DOHH2 (cell line): ENCODE measurements around the gene NPL.

Experiments used
- H3F3A ChIP-seq: fragments of 200-600 bp; sonication (generic), shearing (Covaris generic); 2 replicates; pipeline ENCODE4 v1.6.0; 2016; ENCODE audit warnings: antibody characterized with exemption, mild to moderate bottlenecking; ENCODE audit not compliant: control insufficient read depth, insufficient read depth
- H3K27ac ChIP-seq: fragments of 200-600 bp; sonication (generic); 2 replicates; pipeline ENCODE4 v1.5.1; 2014; ENCODE audit warnings: low read depth, mild to moderate bottlenecking, low read length, moderate library complexity
- H3K27me3 ChIP-seq: fragments of 200-600 bp; sonication (generic); 2 replicates; pipeline ENCODE4 v1.6.1; 2014; ENCODE audit warnings: mild to moderate bottlenecking, low read length, mixed read lengths; ENCODE audit not compliant: control insufficient read depth
- H3K36me3 ChIP-seq: fragments of 200-600 bp; sonication (generic); 2 replicates; pipeline ENCODE4 v1.6.1; 2014; ENCODE audit warnings: mild to moderate bottlenecking, low read length, moderate library complexity, mixed read lengths; ENCODE audit not compliant: control insufficient read depth
- H3K4me1 ChIP-seq: fragments of 200-600 bp; sonication (generic); 2 replicates; pipeline ENCODE4 v1.6.1; 2014; ENCODE audit warnings: mild to moderate bottlenecking, low read length, mixed read lengths; ENCODE audit not compliant: control insufficient read depth
- H3K4me2 ChIP-seq: fragments of 200-600 bp; sonication (generic); 2 replicates; pipeline ENCODE4 v1.6.0; 2014; ENCODE audit warnings: mild to moderate bottlenecking, low read length, moderate library complexity
- H3K4me3 ChIP-seq: fragments of 200-600 bp; sonication (generic); 2 replicates; pipeline ENCODE4 v1.5.1; 2014; ENCODE audit warnings: mild to moderate bottlenecking, low read length, mixed read lengths
- H3K79me2 ChIP-seq: fragments of 200-600 bp; sonication (generic); 2 replicates; pipeline ENCODE4 v1.6.1; 2014; ENCODE audit warnings: mild to moderate bottlenecking, low read length, mixed read lengths; ENCODE audit not compliant: control insufficient read depth
- H3K9me2 ChIP-seq: fragments of 200-600 bp; sonication (generic); replicated peaks from 2 replicates; pipeline ENCODE4 v1.6.1; 2014; ENCODE audit warnings: mild to moderate bottlenecking, low read length, mixed read lengths; ENCODE audit not compliant: control insufficient read depth
- H3K9me3 ChIP-seq: fragments of 200-600 bp; sonication (generic); 2 replicates; pipeline ENCODE4 v1.6.1; 2014; ENCODE audit warnings: antibody characterized with exemption, low read length, mixed read lengths; ENCODE audit not compliant: control insufficient read depth, insufficient read depth
- H4K20me1 ChIP-seq: fragments of 200-600 bp; sonication (generic); 2 replicates; pipeline ENCODE4 v1.6.0; 2014; ENCODE audit warnings: low read depth, mild to moderate bottlenecking, antibody characterized with exemption, low read length, moderate library complexity; ENCODE audit not compliant: control insufficient read depth, insufficient read depth
- EZH2phosphoT487 ChIP-seq: fragments of 200-600 bp; sonication (generic); IDR thresholded peaks from 2 replicates; pipeline ENCODE4 v1.6.1; 2017; ENCODE audit warnings: borderline replicate concordance, mild to moderate bottlenecking, antibody characterized with exemption, low read length, moderate library complexity, mixed read lengths
- TF ChIP-seq, protein P1 (sequence below): fragments of 200-600 bp; sonication (generic); IDR thresholded peaks from one replicate; pipeline ENCODE4 v1.5.1; 2014; ENCODE audit warnings: antibody characterized with exemption, mild to moderate bottlenecking, low read depth, low read length; ENCODE audit not compliant: poor library complexity, severe bottlenecking

Gene NPL

GRCh38 chr1:182842265-182842664, 52.7 kb downstream of the NPL start:
- Histone ChIP-seq H3K4me1 (peaks cover 27% of the 10 kb centered on the region), H3K4me2 (peak overlapping the region; percentile 89), H3K9me3 (no peaks in the 10 kb centered on the region), H4K20me1 (peaks cover 52% of the 10 kb centered on the region), H3K27me3 (no peaks in the 10 kb centered on the region), H3F3A (0 out of 2 replicates have a peak, but pooled peaks cover 4% of the 10 kb centered on the region), H3K79me2 (peaks cover 81% of the 10 kb centered on the region), H3K36me3 (peaks cover 78% of the 10 kb centered on the region), H3K4me3 (peak overlapping the region; percentile 82), H3K9me2 (no peaks in the 10 kb centered on the region), H3K27ac (no peak overlapping the region)
- TF ChIP-seq EZH2phosphoT487, result no peak
- TF ChIP-seq, protein P1, sequence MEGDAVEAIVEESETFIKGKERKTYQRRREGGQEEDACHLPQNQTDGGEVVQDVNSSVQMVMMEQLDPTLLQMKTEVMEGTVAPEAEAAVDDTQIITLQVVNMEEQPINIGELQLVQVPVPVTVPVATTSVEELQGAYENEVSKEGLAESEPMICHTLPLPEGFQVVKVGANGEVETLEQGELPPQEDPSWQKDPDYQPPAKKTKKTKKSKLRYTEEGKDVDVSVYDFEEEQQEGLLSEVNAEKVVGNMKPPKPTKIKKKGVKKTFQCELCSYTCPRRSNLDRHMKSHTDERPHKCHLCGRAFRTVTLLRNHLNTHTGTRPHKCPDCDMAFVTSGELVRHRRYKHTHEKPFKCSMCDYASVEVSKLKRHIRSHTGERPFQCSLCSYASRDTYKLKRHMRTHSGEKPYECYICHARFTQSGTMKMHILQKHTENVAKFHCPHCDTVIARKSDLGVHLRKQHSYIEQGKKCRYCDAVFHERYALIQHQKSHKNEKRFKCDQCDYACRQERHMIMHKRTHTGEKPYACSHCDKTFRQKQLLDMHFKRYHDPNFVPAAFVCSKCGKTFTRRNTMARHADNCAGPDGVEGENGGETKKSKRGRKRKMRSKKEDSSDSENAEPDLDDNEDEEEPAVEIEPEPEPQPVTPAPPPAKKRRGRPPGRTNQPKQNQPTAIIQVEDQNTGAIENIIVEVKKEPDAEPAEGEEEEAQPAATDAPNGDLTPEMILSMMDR, result no peak

- Histone ChIP-seq H3K4me1 (peaks cover 23% of the 10 kb centered on the region), H3K27ac (no peak overlapping the region), H3K4me3 (no peak overlapping the region), H3K9me2 (no peaks in the 10 kb centered on the region), H4K20me1 (peaks cover 55% of the 10 kb centered on the region), H3K9me3 (no peaks in the 10 kb centered on the region), H3F3A (peaks cover 7% of the 10 kb centered on the region; the same call in 1 of the 2 replicates), H3K79me2 (peaks cover 100% of the 10 kb centered on the region), H3K4me2 (no peak overlapping the region), H3K27me3 (no peaks in the 10 kb centered on the region), H3K36me3 (peaks cover 99% of the 10 kb centered on the region)
- TF ChIP-seq, protein P1, result no peak
- TF ChIP-seq EZH2phosphoT487, result no peak
These were observed 55.8 kb downstream of the NPL start for GRCh38 chr1:182845379-182845778.

DNA sequence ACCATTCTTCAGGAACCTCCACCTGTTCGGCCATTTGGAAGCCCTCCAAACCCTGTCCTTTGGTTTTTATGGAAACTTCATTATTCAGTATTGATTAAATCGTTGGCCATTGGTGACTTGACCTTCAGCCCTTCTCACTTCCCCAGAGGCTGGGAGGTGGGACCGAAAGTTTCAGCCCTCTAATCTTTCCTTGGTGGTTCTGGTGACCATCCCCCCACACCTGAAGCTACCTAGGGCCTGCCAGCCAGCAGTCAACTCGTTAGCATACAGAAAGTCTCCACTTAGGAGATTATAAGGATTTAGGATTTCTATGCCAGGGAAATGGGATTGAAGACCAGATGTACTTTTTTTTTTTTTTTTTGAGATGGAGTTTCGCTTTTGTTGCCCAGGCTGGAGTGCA, 56.3 kb downstream of the NPL start:
- Histone ChIP-seq H3K4me3 (no peak overlapping the region), H3K27me3 (no peaks in the 10 kb centered on the region), H3F3A (peaks cover 7% of the 10 kb centered on the region; the same call in 1 of the 2 replicates), H3K27ac (no peak overlapping the region), H3K79me2 (peaks cover 100% of the 10 kb centered on the region), H3K4me1 (peaks cover 20% of the 10 kb centered on the region), H3K4me2 (no peak overlapping the region), H3K36me3 (peaks cover 99% of the 10 kb centered on the region), H3K9me3 (no peaks in the 10 kb centered on the region), H3K9me2 (no peaks in the 10 kb centered on the region), H4K20me1 (peaks cover 53% of the 10 kb centered on the region)
- TF ChIP-seq EZH2phosphoT487, result no peak
- TF ChIP-seq, protein P1, result no peak
